HFF-Myc (cell line): ENCODE measurements around the gene TRA2A.
A peak's percentile ranks its signal among the peaks of the same experiment; 100 is the strongest.
"Not testable (repeated sequence)": the region's sequence is repeated elsewhere in the genome, so short reads cannot be mapped to it uniquely, and the experiment has no call there.

Source experiments
- DNase-seq: peaks from one replicate; pipeline ENCODE4 v3.0.0-alpha.2; 2011; ENCODE audit warnings: low read depth; ENCODE audit errors: extremely low read depth
- H3K4me3 ChIP-seq: replicated peaks from 2 replicates; pipeline ENCODE4 v1.5.1; 2011; ENCODE audit warnings: low read depth, mild to moderate bottlenecking, control low read depth, low read length
- CTCF ChIP-seq: IDR thresholded peaks from 2 replicates; pipeline ENCODE4 v1.5.1; 2012; ENCODE audit warnings: mild to moderate bottlenecking, low read depth, low read length, control low read depth; ENCODE audit errors: missing control alignments

TRA2A gene

GRCh38 chr7:23514755-23515154, 17.0 kb downstream of the TRA2A start:
- TF ChIP-seq CTCF: no peak
- DNase-seq: no peak

DNA sequence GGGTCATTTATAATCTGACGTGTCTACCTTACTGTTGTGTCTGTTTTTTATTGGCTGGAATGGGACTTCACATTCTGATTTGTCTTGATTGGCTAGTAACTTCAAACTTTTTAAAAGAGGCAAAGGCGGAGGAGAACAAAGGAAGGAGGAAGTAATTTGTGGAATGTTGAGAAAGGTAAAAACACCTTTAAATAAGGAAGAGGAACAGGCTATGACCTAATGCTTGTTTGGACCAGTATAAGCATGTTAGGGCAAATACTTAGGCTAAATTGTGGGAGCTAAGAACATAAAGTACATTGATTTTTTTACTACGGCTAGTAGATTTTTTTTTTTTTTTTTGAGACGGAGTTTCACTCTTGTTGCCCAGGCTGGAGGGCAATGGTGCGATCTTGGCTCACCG, 18.0 kb downstream of the TRA2A start:
- DNase-seq, H3K4me3 ChIP-seq: not testable (repeated sequence)

More at GRCh38 chr7:23514755-23515154, 17.0 kb downstream of the TRA2A start:
- no peak overlapping the region for H3K4me3 ChIP-seq

GRCh38 chr7:23494009-23494408, 37.8 kb downstream of the TRA2A start:
- DNase-seq: no peak
- no peak for TF ChIP-seq CTCF
- H3K4me3 ChIP-seq: no peak overlapping the region

DNA sequence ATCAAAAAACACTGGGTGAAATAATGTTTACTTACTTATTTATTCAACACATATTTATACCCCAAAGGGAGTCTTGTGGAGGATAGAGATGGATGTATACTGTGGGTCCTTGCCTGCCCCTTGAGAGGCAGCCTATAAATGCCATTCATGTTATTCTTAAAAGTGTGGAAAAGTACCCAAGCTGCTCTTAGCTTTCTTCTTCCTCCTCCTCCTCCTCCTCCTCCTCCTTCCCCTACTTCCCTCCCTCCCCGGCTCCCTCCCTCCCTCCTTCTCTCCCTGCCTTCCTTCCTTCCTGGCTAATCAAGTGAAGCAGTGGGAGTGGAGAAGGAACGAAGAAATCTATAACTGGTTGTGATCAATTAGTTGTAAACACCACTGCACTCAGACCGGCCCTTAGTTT, 40.3 kb downstream of the TRA2A start:
- no peak for TF ChIP-seq CTCF
- no peak for DNase-seq
- no peak overlapping the region for H3K4me3 ChIP-seq

GRCh38 chr7:23490357-23491135, 41.2 kb downstream of the TRA2A start:
- H3K4me3 ChIP-seq: peak overlapping the region; percentile 44
- DNase-seq: no peak
- TF ChIP-seq CTCF: no peak

DNA sequence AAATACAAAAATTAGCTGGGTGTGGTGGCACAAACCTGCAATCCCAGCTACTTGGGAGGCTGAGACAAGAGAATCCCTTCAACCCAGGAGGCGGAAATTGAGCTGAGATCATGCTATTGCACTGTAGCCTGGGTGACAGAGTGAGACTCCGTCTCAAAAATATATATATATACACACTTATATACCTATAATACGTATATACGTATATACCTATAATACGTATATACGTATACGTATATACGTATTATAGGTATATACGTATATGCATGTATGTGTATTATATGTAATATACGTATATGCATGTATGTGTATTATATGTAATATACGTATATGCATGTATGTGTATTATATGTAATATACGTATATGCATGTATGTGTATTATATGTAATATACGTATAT, 43.1 kb downstream of the TRA2A start:
- not testable (repeated sequence) for DNase-seq, H3K4me3 ChIP-seq

DNA sequence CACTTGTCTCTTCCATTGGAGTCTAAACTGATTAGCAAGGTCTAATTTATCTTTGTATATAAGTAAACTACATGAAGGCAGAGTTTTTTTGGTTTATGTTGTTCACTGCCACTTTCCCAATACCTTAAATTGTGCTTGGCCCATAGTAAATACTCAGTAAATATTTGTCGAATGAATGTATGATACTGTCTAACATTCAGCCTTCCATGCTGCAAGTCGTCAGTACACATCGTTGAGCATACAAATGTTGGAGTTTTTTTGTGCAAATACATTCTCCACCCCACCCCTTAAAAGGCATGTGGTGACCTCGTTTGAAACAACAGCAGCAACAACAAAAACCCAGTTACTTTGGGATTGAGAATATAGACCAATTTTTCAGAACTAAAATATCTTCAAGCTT, 44.1 kb downstream of the TRA2A start:
- DNase-seq: no peak
- no peak for TF ChIP-seq CTCF
- H3K4me3 ChIP-seq: no peak overlapping the region
